ENCODE data around the gene FYN. TPM values are rescaled to one million over a fixed set of nuclear protein-coding genes. Genes with fewer than 3 reads are reported as not detected.

The FYN gene
- total and polyA plus RNA-seq, 10 of the 15 experiments (the other 5 are each of a cell fraction or from before 2014, with no cell fraction given), result 51.4 to 247 (median 138) TPM

GRCh38 chr6:111858347-111858746, 14.9 kb downstream of the FYN start:
- H3K79me2 ChIP-seq (ENCODE audit: control insufficient read depth, insufficient read depth, low read length), result peaks cover 81% of the 10 kb centered on the region
- CTCF ChIA-PET, result interaction anchor here (1.0 to 1.4 kb wide), 3 partner anchors 13 to 52 kb away, joined by 3 to 5 read pairs (median 3); no protein-coding TSS in a partner anchor
- H4K20me1 ChIP-seq (ENCODE audit: control insufficient read depth, insufficient read depth), result peaks cover 3% of the 10 kb centered on the region
- H3K4me3 ChIP-seq, result no peak overlapping the region
- DNase-seq (ENCODE audit: low read depth, low spot score) (no peak), FAIRE-seq (no peak), ATAC-seq (peak; percentile 6)
- H3K36me3 ChIP-seq (ENCODE audit: control insufficient read depth in 2 of 2, insufficient read depth in 2 of 2, low read length in 1 of 2), result peaks cover 0 to 4% of the 10 kb centered on the region in 2 experiments; a peak in 3 of 4 replicates
- in situ Hi-C loops (cut with MboI) (no loop called here), intact Hi-C loops (cut with micrococcal nuclease; ENCODE audit: unreplicated experiment) (no loop called here)
- POLR2A ChIA-PET, result interaction anchor here (0.6 to 1.3 kb wide), 4 partner anchors 10 to 14 kb away, joined by 3 to 4 read pairs (median 4); no protein-coding TSS in a partner anchor
- 46% methylated on average over 3 of the region's 3 CpGs for WGBS (ENCODE audit: insufficient coverage, insufficient replicate concordance, low lambda C conversion rate, missing lambda C conversion rate)
- SMC1A ChIA-PET (ENCODE audit: uncharacterized antibody, unreplicated experiment), result interaction anchor here (0.6 to 2.3 kb wide), 8 partner anchors 11 to 96 kb away, joined by 3 to 6 read pairs (median 3); no protein-coding TSS in a partner anchor
- H3K27ac ChIP-seq (ENCODE audit: control insufficient read depth, insufficient read depth), result no peak overlapping the region
- no peak overlapping the region for H2AFZ ChIP-seq (ENCODE audit: control insufficient read depth, low read depth, low read length)
- no TSS peak for BruUV-seq (replicated peaks)
- RAD21 ChIA-PET (ENCODE audit: unreplicated experiment), result interaction anchor here (1.0 to 1.1 kb wide), 2 partner anchors 14 to 18 kb away, joined by 3 to 4 read pairs; no protein-coding TSS in a partner anchor
- no peak overlapping the region for H3K4me2 ChIP-seq (ENCODE audit: control insufficient read depth, insufficient read depth)
- H3K4me1 ChIP-seq (ENCODE audit: control insufficient read depth, insufficient read depth, low read length), result peaks cover 10% of the 10 kb centered on the region; the same call in 1 of the 2 replicates
- H3K9me3 ChIP-seq (replicated peaks; ENCODE audit: control insufficient read depth, insufficient read depth, low read length), result no peaks in the 10 kb centered on the region
- H3K27me3 ChIP-seq (replicated peaks in 1 of 2; ENCODE audit: control insufficient read depth in 2 of 2, insufficient read depth in 2 of 2, low read length in 1 of 2), result no peaks in the 10 kb centered on the region
- H3K9ac ChIP-seq (ENCODE audit: control insufficient read depth, insufficient read depth, low read length), result no peak overlapping the region
- TF ChIP-seq IRF4 (IDR thresholded peaks at IDR 0.05; ENCODE audit: low read depth, low read length) (no peak), ZSCAN29 (IDR thresholded peaks at IDR 0.05) (no peak), TAF1 (IDR thresholded peaks at IDR 0.05; ENCODE audit: borderline replicate concordance, low read depth, low read length) (no peak), NKRF (conservative IDR thresholded peaks at IDR 0.05) (no peak), HDAC2 (IDR thresholded peaks at IDR 0.05) (no peak), SP1 (IDR thresholded peaks at IDR 0.05; ENCODE audit: low read depth, low read length) (no peak), POLR2A (IDR thresholded peaks at IDR 0.05; ENCODE audit: low read depth, low read length) (no peak), SIX5 (IDR thresholded peaks at IDR 0.05; ENCODE audit: low read depth, low read length, severe bottlenecking) (no peak), CEBPB (IDR thresholded peaks at IDR 0.05; ENCODE audit: borderline replicate concordance in 1 of 2, low read depth in 2 of 2, low read length in 2 of 2) (no peak), E4F1 (IDR thresholded peaks at IDR 0.05; ENCODE audit: borderline replicate concordance, partially characterized antibody) (no peak), FOXM1 (IDR thresholded peaks at IDR 0.05; ENCODE audit: low read depth, low read length) (no peak), ESRRA (IDR thresholded peaks at IDR 0.05; ENCODE audit: low read length) (no peak), HDAC6 (IDR thresholded peaks at IDR 0.05; ENCODE audit: unreplicated experiment) (no peak), TCF7 (IDR thresholded peaks at IDR 0.05; ENCODE audit: borderline replicate concordance) (no peak), MTA2 (IDR thresholded peaks at IDR 0.05; ENCODE audit: low read depth) (no peak), NR2C1 (IDR thresholded peaks at IDR 0.05) (no peak), SMARCA5 (IDR thresholded peaks at IDR 0.05) (no peak), IKZF1 (conservative IDR thresholded peaks at IDR 0.05) (no peak)
